B cell (primary cell): Measurements from ENCODE around the gene NTPCR. TPM values are rescaled to one million over a fixed set of nuclear protein-coding genes. Genes with fewer than 3 reads are reported as not detected.

Experiments used
- ATAC-seq: fragments of 200-7000 bp; cut with Tn5 transposase; one replicate; pipeline ENCODE4 v1.10.0; 2021; ENCODE audit warnings: low read depth, mild to moderate bottlenecking, moderate number of reproducible peaks, moderate library complexity
- CTCF ChIA-PET: fragments of 350-600 bp; sonication (Branson Sonifier 250); formaldehyde crosslinking; loops from one replicate; lab custom pipeline; 2021; ENCODE audit warnings: antibody characterized with exemption, inconsistent platforms; lab: Charles Lee
- POLR2A ChIA-PET: fragments of 350-600 bp; sonication (Branson Sonifier 250); formaldehyde crosslinking; loops from one replicate; lab custom pipeline; 2021; ENCODE audit warnings: antibody characterized with exemption; lab: Charles Lee
- DNase-seq: peaks from one replicate; pipeline ENCODE4 v3.0.0; 2013
- H2AFZ ChIP-seq: 2 replicates; pipeline ENCODE4 v1.6.1; 2012; ENCODE audit warnings: mild to moderate bottlenecking, low read depth, low read length; ENCODE audit not compliant: insufficient read depth, poor library complexity, severe bottlenecking
- H3K27ac ChIP-seq, 2 donors: 1 replicate in 1 of 2; 2 replicates in 1 of 2; pipeline ENCODE4 v1.5.1; 2012 to 2013; ENCODE audit warnings: low read length in 2 of 2, mild to moderate bottlenecking in 2 of 2, moderate library complexity in 1 of 2
- H3K27me3 ChIP-seq, 4 experiments: fragments of 200-600 bp in 1 of 4; sonication (generic) in 1 of 4; replicated peaks in 1 of 4; 1 replicate in 2 of 4; 2 replicates in 2 of 4; pipeline versions ENCODE4 v1.6.1 to v1.7.0; 2013 to 2016; ENCODE audit warnings: low read length in 3 of 4, mild to moderate bottlenecking in 2 of 4, mixed read lengths in 1 of 4, moderate library complexity in 1 of 4; ENCODE audit not compliant: insufficient read depth in 4 of 4, control insufficient read depth in 3 of 4; ENCODE audit errors: control extremely low read depth in 1 of 4
- H3K36me3 ChIP-seq, 2 experiments: replicated peaks in 1 of 2; 1 replicate in 1 of 2; 2 replicates in 1 of 2; pipeline versions ENCODE4 v1.6.1 to v1.7.1; 2013; ENCODE audit warnings: low read length in 1 of 2; ENCODE audit not compliant: insufficient read depth in 2 of 2, control insufficient read depth in 1 of 2; ENCODE audit errors: control extremely low read depth in 1 of 2, extremely low read depth in 1 of 2
- H3K4me1 ChIP-seq, 2 donors: fragments of 200-600 bp in 1 of 2; sonication (generic) in 1 of 2; 1 replicate in 1 of 2; 2 replicates in 1 of 2; pipeline versions ENCODE4 v1.5.1 to v1.6.1; 2013 to 2017; ENCODE audit warnings: low read length in 2 of 2; ENCODE audit not compliant: control insufficient read depth in 2 of 2, insufficient read depth in 2 of 2
- H3K4me2 ChIP-seq: replicated peaks from 2 replicates; pipeline ENCODE3; 2012; ENCODE audit warnings: mild to moderate bottlenecking, low read depth, low read length; ENCODE audit not compliant: poor library complexity, severe bottlenecking
- H3K4me3 ChIP-seq, 5 experiments: fragments of 200-600 bp in 1 of 5; sonication (generic) in 1 of 5; 1 replicate in 3 of 5; 2 replicates in 2 of 5; pipeline versions ENCODE4 v1.5.1 to v1.7.0; 2011 to 2016; ENCODE audit warnings: low read length in 4 of 5, mild to moderate bottlenecking in 4 of 5, low read depth in 2 of 5, control low read depth in 1 of 5, moderate library complexity in 1 of 5; ENCODE audit not compliant: insufficient read depth in 1 of 5; ENCODE audit errors: control extremely low read depth in 1 of 5, extremely low read depth in 1 of 5
- H3K79me2 ChIP-seq: fragments of 200-600 bp; sonication (generic); one replicate; pipeline ENCODE4 v1.6.0; 2016; ENCODE audit warnings: low read length; ENCODE audit not compliant: control insufficient read depth, insufficient read depth
- H3K9ac ChIP-seq: fragments of 200-600 bp; sonication (generic); 2 replicates; pipeline ENCODE4 v1.6.1; 2017; ENCODE audit warnings: mild to moderate bottlenecking, low read length, moderate library complexity
- H3K9me3 ChIP-seq, 3 donors: one replicate each; pipeline versions ENCODE4 v1.6.1 to v1.7.1; 2013; ENCODE audit warnings: low read length in 2 of 3; ENCODE audit not compliant: control insufficient read depth in 2 of 3, insufficient read depth in 1 of 3; ENCODE audit errors: control extremely low read depth in 1 of 3
- H4K20me1 ChIP-seq: 2 replicates; pipeline ENCODE4 v1.6.0; 2012; ENCODE audit warnings: mild to moderate bottlenecking, low read length; ENCODE audit not compliant: insufficient read depth, control insufficient read depth, poor library complexity, severe bottlenecking
- H3K27ac Mint-ChIP-seq: one replicate; pipeline ENCODE4 v1.8.0; 2021; ENCODE audit warnings: mixed read lengths
- H3K27me3 Mint-ChIP-seq: one replicate; pipeline ENCODE4 v1.8.0; 2021; ENCODE audit warnings: mixed read lengths
- H3K4me1 Mint-ChIP-seq: one replicate; pipeline ENCODE4 v1.8.0; 2021; ENCODE audit warnings: mixed read lengths
- H3K4me3 Mint-ChIP-seq: one replicate; pipeline ENCODE4 v1.8.0; 2021; ENCODE audit warnings: mixed read lengths
- H3K9me3 Mint-ChIP-seq: one replicate; pipeline ENCODE4 v1.8.0; 2022; ENCODE audit warnings: mixed read lengths; ENCODE audit not compliant: insufficient read depth
- CTCF ChIP-seq: fragments of 200-600 bp; IDR thresholded peaks from one replicate; pipeline ENCODE4 v1.8.0; 2022; ENCODE audit warnings: antibody characterized with exemption, mild to moderate bottlenecking
- EZH2 ChIP-seq: IDR thresholded peaks from 2 replicates; pipeline ENCODE4 v1.6.1; 2012; ENCODE audit warnings: borderline replicate concordance, low read depth, mild to moderate bottlenecking, moderate library complexity, low read length; ENCODE audit not compliant: insufficient read depth, poor library complexity, severe bottlenecking
- WGBS: methylation state at CpG from one replicate; pipeline ENCODE4 v1.1.5; 2013; ENCODE audit warnings: missing lambda C conversion rate; ENCODE audit not compliant: insufficient coverage; 5-methylcytosine and 5-hydroxymethylcytosine counted together
- intact Hi-C: fragments of 100-400 bp; cut with micrococcal nuclease; formaldehyde crosslinking; loops from one replicate; pipeline ENCODE4 v1.10.0; 2022
- polyA plus RNA-seq: library from polyadenylated mRNA; depleted of rRNA; stranded (reverse); fragments of >200 nt; gene quantifications from 2 replicates; pipeline ENCODE4 v1.2.3, GENCODE V29; 2012
- total RNA-seq, 2 donors: library from RNA; stranded (reverse); fragments of 120-200 nt in 1 of 2; gene quantifications; 1 replicate in 1 of 2; 2 replicates in 1 of 2; pipeline versions ENCODE4 v1.2.3 to v1.2.4, GENCODE V29; 2013 to 2022

Gene NTPCR
- total and polyA plus RNA-seq, 2 donors (not counting 1 experiment from before 2014, with no cell fraction given): 7.6 to 16.5 TPM

GRCh38 chr1:233004451-233004850 lies 54.0 kb downstream of the NTPCR start:
- ChIA-PET CTCF (no interaction called here), POLR2A (no interaction called here)
- no peak for DNase-seq
- no peak overlapping the region for H3K27ac Mint-ChIP-seq
- no peak overlapping the region for H3K9ac ChIP-seq
- H3K27ac ChIP-seq: no peak overlapping the region
- no peak overlapping the region for H3K4me3 ChIP-seq
- H3K27me3 ChIP-seq: no peaks in the 10 kb centered on the region
- no peak for ATAC-seq
- TF ChIP-seq CTCF: no peak
- no peak for TF ChIP-seq EZH2
- H2AFZ ChIP-seq: no peak overlapping the region
- no peaks in the 10 kb centered on the region for H3K36me3 ChIP-seq
- no peaks in the 10 kb centered on the region for H4K20me1 ChIP-seq
- H3K4me2 ChIP-seq: no peak overlapping the region
- WGBS: 100% methylated on average over 6 of the region's 9 CpGs
- H3K4me3 Mint-ChIP-seq: no peak overlapping the region
- no peaks in the 10 kb centered on the region for H3K9me3 Mint-ChIP-seq
- H3K4me1 ChIP-seq: no peaks in the 10 kb centered on the region
- no peaks in the 10 kb centered on the region for H3K27me3 Mint-ChIP-seq
- H3K4me1 Mint-ChIP-seq: no peaks in the 10 kb centered on the region
- intact Hi-C loops: no loop called here
- H3K9me3 ChIP-seq: no peaks in the 10 kb centered on the region
- H3K79me2 ChIP-seq: no peaks in the 10 kb centered on the region

GRCh38 chr1:233005156-233005555 lies 54.7 kb downstream of the NTPCR start:
- Histone ChIP-seq H3K36me3 (no peaks in the 10 kb centered on the region), H2AFZ (no peak overlapping the region), H3K79me2 (no peaks in the 10 kb centered on the region), H3K9me3 (no peaks in the 10 kb centered on the region), H3K4me3 (no peak overlapping the region), H3K9ac (no peak overlapping the region), H4K20me1 (no peaks in the 10 kb centered on the region), H3K4me1 (no peaks in the 10 kb centered on the region), H3K4me2 (no peak overlapping the region), H3K27ac (no peak overlapping the region), H3K27me3 (no peaks in the 10 kb centered on the region)
- ATAC-seq (no peak), DNase-seq (no peak)
- ChIA-PET CTCF (no interaction called here), POLR2A (no interaction called here)
- TF ChIP-seq EZH2 (no peak), CTCF (no peak)
- Mint-ChIP-seq H3K27me3 (no peaks in the 10 kb centered on the region), H3K4me1 (no peaks in the 10 kb centered on the region), H3K9me3 (no peaks in the 10 kb centered on the region), H3K27ac (no peak overlapping the region), H3K4me3 (no peak overlapping the region)
- intact Hi-C loops: no loop called here
- WGBS: 100% methylated on average over 2 of the region's 5 CpGs
